HG03442 (cell line): Measurements from ENCODE around the gene MTCH1.
"Not testable (repeated sequence)": the region's sequence is repeated elsewhere in the genome, so short reads cannot be mapped to it uniquely, and the experiment has no call there.

Experiments
- ATAC-seq: cut with Tn5 transposase; IDR thresholded peaks from one replicate; pipeline ENCODE4 v1.9.1; 2021; ENCODE audit warnings: mild to moderate bottlenecking, moderate library complexity; ENCODE audit not compliant: unreplicated experiment

Gene MTCH1

DNA sequence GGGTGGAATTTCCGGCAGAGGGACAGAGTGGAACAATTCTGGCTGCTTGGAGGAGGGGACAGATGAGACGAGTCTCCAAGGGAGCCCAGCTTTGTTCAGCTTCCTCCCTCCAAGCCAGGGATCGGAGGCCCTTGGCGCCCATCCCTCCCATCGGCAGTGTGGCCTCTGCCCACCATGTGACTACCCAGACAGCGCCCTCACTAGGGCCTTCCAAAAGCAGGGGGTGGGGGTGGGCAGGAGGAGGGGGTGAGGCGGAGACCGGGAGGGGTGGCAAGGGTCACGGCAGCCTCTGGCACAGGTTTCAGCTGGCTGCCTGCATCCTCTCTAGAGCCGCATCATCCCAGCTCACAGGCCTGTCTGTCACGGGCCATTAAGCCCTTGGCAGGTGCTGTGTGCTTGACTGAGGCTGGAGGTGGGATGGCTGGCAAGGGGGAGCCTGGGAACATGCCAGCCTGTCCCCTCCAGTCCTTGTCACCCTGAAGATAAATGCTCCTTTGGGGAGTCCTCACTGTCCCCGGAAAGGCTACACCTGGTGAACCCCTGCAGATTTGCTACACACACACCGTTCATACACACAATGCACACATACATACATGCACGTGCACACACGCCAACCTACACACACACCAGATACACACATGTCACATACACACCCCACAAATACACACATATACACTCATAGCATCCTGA, 13.2 kb upstream of the MTCH1 start:
- ATAC-seq = no peak

DNA sequence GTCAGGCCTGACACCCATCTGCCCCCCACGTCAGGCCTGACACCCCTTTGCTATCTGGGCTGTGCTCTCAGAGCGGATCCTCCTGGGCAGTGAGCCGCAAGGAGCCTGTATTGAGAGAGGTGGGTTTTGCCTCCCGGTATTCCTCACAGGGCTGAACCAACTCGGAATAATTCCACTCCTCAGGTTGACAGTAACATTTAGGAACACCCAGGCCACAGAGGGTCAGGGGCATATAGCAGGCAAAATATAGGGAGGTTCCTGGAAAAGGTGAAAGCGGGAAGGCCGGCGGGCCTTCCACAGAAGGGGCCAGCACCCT, 12.7 kb upstream of the MTCH1 start:
- ATAC-seq = no peak

DNA sequence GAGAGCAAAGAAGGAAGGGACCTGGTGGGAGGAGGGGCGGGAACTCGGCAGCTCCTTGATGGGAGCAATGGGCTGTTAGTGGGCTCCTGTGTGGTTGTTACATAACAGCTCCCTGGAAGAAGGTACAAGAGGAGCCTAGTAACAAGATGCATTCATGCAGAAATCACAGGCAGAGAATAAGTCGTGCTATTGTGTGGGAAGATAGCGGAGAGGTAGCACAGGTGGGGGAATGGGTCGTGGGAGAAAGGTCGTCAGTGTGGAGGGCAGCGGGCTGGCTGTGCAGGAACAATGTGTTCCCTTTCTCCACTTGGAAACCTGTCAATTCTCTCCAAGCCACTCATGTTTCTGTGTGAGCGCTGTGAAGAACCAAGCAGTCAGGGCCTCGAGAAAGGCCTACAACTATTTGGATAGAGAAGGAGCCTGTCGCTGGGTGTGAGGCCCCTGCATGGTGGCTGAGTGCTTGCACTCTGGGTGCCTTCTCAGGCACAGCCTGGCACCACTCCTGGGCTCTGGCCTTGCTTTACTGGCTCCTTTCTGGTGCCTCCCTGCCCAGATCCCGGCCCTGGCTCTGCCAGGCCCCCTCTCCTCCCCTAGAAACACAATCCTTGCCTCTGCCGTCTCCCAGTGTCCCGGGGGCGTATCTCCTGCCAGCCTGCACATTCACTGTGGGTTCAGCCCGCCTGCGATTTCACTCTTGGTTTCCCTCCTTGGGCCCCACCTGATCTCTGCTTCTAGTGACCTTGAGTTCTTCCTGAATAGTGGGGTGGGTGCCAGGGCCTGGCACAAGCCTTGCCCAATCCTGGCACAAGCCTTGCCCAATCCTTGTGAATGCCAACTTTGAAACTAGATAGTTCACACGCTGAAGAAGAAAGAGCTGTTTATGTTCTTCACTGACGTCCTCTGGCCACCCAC, 12.1 kb upstream of the MTCH1 start:
- ATAC-seq = no peak

DNA sequence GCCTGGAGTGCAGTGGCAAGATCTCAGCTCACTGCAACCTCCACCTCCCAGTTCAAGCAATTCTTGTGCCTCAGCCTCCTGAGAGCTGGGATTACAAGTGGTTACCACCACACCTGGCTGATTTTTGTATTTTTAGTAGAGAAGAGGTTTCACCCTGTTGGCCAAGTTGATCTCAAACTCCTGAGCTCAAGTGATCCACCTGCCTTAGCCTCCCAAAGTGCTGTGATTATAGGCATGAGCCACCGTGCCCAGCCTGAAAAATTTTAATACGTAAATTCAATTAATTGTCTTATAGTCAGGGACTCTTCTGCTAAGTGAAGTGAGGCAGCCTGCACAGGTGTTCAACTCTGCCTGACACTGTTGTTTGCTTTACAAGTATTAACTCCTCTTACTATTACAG, 4.4 kb upstream of the MTCH1 start:
- ATAC-seq = not testable (repeated sequence)

DNA sequence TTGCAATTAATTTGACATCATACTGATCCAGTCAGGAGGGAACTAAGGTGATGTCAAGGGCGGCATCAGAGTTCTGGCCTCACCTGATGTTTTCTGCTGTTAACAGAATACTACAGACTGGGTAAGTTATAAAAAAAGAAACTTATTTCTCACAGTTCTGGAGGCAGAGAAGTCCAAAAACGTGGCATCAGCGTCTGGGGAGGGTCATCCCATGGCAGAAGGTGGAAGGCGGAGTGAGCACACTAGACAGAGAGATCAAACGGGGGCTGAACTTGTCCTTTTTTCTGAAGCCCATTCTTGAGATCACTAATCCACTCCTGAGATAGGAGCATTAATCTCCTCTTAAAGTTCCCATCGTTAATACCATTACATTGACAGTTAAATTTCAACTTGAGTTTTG, 3.3 kb upstream of the MTCH1 start:
- ATAC-seq = no peak

DNA sequence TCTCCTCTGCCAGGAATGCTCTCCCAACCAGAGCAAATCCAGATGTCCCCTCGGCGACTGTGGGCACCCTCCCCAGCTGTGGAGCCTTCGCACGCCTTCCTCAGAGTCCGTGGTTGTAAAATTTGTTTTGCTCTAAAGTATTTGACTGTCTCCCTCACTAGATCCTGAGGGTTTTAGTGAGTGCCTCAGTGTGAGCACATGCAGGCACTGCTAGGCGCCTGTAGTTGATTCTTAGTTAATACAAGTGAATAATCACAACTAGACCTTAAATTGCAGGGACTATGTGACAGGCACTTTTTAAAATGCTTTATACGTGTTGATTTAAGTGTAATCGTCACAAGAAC, 680 bp upstream of the MTCH1 start:
- no peak for ATAC-seq

DNA sequence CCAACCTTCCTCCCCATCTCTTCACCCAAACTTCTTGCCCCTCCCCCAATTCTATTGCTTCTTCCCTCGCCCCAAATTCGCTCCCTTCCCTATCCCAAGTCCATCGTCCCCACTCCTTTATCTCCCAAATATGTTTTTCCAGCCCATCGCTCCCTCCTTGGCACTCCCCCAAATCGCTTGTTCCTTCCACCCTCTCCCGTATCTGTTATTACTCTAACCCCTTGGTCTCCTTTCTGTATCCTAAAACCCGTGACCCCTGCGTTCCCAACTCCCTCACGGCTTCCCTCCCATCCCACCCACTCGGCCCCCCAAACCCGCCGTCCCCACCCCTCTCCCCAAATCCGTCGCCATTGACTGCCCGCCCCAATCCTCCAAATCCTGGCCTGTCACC, 584 bp downstream of the MTCH1 start:
- no peak for ATAC-seq

DNA sequence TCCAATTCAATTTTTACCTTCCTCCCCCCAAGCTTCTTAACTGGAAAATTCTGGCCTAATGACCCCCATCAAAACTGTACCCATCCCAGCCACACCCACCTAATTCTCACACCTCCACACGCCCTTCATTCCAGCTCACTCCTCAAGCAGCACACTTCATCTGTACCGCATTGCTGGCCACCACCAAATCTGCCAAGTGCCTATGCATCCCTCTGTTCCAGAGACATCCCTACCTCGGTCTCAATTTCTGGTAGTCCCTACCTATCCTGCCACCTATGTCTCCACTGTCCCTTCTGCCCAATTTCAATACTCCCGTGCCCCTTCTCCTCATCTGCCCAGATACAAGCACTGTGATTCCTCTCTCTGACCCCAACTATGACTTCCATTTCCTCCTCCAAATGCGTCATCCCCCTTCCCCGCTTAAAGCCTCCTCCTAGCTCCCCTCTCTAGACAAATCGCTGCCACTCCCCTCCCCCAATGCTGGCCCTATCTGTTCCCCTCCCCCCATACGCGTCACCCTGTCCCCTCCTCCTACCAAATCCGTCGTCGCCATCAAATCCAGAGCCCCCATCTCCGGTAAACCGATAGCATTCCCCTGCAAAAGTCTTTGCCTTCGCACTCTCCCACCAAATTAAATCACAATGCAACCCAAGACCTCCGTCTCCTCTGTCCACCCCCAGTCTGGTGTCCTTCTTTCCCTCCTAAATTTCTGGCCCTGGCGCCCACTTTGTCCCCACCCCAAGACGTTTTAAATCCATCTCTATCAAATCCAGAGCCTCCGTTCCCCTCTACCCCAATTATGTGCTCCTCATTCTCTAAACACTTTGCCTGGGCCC, 1.2 kb downstream of the MTCH1 start:
- no peak for ATAC-seq

DNA sequence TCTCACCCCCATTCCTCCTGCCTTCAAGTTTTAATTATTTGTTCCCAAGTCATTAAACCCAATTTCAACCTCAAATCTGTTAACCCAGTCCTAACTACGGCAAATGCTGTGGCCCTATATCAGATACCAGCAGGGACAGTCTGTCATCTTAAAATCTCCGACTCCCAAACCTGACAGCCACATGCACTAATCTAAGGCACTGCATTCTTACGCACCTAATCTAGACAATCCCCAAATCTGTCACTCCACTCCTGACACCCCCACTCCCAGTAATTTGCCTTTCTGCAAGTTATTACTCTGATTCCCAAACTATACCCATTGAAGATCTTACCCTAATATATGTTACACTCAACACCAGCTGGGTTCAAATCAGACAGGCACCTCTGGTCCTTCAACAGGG, 2.5 kb downstream of the MTCH1 start:
- ATAC-seq = no peak

DNA sequence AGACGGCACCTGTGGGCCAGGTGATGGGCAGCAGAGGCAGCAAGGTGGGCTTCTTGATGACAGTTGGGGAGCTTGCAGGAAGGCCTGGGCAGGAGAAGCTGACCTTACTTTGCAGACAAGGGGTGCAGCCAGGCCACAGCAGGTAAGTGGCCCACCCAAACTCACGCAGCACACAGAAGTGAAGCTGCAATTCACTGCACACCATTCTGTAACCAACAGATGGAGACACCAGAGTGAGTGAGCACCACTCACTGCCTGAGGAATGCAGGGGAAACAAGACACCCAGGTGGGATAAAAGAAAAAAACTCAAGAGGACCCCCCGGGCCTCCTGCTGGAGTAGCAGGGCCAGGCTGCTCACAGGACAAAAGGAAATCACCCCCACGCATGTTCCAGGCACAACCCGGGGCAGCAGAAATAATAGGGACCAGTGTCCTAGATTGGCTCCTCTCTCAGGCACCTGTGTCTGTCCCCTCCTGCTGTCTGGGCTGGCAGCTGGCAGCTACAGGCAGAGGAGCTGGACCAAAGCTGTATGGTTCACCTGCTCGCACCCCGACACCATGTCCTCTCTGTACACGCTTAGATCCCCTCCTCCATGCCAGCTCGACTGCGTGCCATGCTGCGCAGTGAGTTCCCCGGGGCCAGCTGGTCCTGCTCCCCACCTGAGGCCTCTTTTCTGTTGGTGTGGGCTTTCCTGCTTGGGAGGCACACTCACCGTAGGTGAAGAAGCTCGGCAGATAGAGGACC, 4.9 kb downstream of the MTCH1 start:
- ATAC-seq = no peak

DNA sequence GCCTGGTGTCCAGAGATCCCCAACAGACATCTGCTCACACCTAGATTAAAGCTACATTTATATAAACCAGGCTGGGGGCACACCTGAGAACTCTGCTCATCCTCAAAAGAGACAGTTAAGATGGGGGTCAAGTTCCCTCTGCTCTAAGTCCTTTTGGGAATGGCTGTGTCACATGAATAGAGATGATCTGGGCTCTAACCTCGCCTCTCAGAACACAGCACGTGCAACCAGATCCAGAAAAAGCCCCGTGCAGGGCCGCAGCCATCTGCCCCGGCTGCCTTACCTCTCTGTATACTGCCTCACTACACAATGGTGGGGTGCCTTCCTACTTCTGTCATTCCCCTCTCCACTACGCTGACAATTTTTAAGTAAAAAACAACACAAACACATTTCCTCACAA, 5.9 kb downstream of the MTCH1 start:
- no peak for ATAC-seq

DNA sequence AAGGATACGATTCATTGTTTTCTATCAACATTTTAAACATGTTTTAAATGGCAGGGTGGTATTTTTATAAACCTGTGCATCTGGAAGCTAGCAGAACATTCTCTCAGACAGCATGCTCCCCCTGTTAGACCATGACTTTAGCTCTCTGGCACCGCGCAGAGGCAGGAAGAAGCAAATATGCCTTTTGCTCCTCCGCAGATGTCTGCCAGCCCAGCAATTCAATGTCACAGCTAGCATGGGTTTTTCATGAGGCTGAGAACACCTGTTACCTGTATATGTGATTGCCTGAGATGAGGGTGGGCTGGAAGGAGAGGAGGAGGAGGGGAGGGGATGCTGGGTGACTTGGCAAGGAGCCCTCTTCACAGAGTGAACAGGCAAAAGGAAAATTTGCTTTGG, 6.7 kb downstream of the MTCH1 start:
- no peak for ATAC-seq

DNA sequence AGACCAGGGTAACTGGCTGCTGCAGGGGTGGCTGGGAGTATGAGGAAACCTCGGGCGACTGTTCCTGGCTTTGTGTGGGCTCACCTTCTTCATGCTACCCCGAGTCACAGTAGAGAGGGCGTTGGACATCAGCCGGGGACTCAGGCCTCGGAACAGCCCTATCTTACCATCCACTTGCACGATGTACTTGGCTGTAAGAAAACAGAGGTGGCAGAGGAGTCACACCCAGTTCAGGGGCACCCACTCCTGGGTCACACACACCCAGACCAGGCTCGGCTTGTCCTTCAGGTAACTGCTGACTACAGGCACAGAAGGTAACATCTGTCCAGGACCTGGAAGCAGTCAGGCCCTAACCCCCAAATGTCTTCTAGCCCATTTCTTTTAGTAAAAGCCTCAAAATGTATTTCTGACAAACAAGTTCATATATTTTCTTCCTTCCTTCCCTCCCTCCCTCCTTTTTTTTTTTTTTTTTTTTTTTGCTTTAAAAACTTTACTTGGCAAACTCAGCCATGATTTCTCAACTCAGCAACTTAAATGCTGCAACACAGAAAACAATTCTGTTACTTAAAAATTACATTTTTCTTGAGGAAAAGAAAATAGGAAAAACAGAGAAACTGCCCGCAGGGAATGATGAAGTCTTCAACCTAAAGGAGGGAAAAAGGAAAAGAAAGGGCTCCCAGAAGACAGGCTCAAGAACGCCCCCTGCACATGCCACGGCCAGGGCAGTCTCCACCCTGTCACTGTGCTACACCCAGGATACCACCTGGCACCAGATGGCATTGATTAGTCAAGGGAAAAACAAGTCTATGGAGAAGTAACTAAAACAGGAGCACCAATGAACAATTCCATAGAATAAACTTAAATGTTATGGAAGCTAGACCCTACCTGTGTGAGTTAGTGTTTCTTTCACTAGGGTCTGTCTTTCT, 7.3 kb downstream of the MTCH1 start:
- no peak for ATAC-seq

DNA sequence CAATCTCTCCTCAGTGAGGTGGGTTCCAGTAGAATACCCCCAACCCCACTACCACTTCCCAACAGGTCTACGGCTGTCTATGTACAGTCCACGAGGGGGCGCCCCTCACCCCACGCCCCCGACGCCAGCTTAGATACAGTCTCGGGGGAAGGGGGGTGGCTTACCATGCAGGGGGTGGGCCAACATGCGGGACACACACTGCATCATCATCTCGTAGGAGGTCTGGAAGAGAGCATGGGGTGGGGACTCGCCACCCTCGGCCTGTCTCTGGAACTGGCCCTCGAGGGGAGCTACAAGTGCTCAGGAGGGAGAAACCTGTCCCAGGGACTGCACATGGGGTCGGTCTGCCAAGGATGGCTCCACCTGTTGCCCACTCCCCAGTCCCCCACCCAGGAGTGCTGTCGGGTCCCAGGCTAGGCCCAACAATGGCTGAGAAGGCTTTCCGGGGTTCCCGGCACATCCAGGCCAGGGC, 8.5 kb downstream of the MTCH1 start:
- ATAC-seq = no peak

DNA sequence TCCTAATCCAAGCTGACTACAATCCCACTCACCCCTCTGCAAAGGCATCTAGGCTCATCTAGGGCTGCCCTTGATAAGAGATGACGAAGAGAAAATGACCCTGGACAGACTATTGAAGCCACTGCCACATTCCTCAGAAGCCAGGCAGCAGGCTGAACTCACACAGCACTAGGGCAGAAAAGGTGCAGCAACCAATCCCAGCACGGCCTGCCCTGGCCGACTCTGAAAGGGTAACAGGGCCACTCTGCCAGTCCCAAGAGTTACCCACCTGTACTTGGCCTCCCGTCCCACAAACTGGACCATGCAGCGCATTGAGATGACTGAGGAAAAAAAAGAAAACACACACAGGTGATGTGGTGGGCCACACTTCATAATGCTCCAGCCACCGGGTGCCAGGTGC, 9.1 kb downstream of the MTCH1 start:
- ATAC-seq = no peak

DNA sequence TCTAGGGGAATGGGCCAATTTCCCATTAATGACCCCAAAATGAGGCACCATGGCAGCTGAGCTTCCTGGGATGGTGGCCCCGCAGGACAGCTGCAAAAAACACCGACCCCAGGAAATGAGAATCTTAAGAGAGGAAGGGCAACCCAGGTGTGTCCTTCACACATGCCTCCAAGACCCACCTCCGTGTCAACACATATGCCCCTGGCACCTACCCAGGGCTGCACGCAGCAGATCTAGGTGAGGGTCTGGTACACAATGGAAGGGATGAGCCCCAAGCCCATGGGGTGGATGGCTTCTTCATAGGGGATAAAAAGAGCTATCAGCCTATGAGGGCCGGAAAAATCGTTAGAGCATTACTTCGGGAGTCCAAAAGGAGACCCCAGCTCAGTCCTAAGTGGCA, 9.5 kb downstream of the MTCH1 start:
- ATAC-seq = no peak

DNA sequence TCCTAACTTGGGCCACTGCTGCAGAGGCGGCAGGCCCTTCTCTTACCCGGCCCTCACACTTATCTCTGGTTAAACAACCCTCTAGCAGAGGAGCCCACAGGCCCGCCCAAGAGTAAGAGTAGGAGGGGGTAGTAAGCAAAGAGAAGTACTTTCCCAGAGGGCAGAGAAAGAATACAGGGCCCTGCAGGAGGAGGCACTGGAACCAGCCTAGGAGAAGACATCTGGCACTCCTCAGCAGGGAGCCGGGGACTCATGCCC, 10.1 kb downstream of the MTCH1 start:
- ATAC-seq = no peak

DNA sequence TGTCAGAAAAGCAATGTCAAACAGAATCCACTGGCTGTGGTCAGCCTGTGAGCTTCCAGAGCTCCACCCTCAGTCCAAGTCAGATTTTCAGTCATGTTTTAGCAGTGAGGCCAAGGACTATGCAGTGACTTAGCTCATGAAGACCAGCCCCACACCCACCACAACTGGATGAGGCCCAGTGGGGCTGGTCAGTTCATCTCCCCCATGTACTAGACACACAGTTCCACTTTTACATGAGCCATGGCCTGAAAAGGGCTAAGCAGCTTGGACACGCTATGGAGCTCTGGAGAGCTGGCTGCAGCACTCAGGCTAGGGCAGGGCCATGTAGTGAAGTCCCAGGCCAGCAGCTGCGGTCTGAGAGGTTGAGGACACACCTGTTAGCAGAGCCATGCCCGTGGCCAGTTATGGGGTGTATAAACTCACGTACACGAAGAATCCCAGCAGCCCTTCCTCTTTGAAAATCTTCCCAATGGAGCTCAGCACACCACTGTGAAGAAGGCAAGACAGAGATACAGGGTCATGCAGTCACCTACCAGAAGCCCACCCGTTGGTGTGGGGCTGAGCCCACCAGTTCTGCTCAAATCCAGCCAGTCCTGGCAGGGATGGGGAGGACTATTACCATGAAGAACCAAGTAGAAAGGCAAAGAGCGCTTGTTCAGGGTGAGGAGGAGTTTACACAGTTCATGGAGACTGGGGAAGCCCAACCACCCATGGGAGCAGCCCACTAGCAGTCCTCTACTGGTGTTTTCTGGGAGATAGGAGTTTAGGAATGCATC, 10.6 kb downstream of the MTCH1 start:
- ATAC-seq = no peak

DNA sequence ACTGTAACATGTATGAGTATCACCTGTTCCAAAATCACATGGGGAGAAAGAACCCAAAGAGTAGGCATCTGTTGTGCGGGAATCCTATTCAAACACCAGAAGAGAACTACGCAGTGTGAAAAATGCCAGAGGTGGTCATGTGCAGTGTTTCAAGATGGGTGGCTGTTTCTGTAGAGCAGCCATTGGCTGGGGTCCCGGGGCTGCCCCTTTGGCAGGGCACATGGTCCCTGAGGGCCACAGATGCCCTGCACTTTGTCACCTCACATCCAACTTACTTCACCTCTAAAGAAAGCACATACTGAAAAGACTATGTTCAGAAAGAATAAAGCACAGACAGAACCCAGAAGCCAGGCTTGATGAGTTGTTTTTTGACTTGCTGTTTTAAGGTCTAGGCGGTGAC, 12.3 kb downstream of the MTCH1 start:
- no peak for ATAC-seq

DNA sequence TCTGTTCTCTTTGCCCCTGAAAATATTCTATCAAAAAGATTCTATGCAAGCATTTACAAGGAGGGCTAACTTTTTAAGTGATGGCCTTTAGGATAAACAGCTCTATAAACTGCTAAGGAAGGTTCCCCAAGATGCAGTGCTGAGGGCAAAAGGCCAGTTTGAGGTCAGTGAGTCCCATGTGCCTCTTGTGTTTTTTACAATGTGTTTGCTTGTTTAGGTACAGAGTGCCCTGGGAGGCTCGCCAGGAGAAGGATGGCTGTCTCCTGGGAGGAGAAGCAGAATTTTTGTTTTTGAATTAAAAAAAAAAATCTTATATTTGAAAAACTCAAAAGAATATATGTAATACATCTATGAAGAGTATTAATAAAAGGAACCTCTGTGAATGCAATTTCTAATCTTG, 12.8 kb downstream of the MTCH1 start:
- no peak for ATAC-seq
